Cerebellar nuclear complex (tissue), 1 donor: ENCODE measurements around the gene SNX8.

Experiments
- DNase-seq, 2 experiments: peaks; one replicate each; lab custom pipeline; 2025; lab: John Stamatoyannopoulos, UW

Gene SNX8

DNA sequence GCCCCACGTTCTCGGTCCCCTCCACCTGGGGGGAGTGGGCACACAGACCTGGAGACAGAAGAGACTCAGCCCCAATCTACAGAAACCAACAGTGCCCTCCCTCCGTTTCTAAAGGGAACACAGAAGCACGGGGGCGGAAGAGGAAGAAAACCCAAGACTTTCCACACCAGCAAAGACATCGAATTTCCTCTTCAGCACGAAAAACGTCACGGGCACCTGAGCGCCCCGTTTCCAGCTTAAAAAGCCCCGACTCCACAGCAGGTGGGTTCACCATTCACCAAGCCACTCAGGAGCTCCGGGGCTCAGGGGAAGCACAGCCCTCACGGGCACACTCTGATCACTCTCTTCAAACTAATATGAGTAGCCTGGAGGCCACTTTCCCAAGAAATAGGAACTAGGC lies 52.6 kb downstream of the SNX8 start:
- DNase-seq: no peak

DNA sequence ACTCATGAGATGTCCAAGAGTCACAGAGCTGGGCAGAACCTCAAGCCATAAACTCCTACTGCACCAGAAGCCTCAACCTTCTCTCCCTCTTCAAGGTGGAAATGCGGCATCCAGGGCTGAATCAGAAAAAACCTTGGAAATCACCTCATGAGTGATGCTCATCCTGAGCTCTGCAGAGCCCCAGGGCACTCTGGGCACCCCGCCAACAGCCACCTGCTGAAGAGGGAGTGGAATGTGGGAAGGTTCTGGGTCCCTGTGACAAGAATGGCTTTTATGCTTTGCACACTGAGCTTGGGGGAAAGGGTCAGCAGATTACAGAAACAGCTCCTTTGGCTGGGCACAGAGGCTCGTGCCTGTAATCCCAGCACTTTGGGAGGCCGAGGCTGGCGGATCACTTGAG lies 53.4 kb downstream of the SNX8 start:
- DNase-seq: no peak

DNA sequence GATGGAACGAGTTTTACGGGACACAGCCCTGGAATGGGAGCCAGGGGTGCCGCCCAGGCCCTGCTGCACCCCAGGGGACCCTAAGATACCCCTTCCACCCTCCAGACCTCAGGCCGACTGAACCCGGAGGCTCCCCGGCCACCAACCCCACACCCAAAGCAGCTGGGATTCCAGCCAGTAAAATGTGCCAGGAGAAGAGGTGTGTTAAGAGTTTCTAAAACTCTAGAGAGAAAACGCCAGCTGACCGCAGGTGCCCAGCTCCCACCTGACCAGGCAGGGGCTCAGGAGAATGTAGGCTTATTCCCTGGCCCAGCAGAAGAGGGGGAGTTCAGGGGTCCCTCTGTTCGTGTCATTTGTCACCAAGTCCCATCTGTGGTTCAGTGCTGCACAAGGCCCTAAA lies 54.8 kb downstream of the SNX8 start:
- no peak for DNase-seq

DNA sequence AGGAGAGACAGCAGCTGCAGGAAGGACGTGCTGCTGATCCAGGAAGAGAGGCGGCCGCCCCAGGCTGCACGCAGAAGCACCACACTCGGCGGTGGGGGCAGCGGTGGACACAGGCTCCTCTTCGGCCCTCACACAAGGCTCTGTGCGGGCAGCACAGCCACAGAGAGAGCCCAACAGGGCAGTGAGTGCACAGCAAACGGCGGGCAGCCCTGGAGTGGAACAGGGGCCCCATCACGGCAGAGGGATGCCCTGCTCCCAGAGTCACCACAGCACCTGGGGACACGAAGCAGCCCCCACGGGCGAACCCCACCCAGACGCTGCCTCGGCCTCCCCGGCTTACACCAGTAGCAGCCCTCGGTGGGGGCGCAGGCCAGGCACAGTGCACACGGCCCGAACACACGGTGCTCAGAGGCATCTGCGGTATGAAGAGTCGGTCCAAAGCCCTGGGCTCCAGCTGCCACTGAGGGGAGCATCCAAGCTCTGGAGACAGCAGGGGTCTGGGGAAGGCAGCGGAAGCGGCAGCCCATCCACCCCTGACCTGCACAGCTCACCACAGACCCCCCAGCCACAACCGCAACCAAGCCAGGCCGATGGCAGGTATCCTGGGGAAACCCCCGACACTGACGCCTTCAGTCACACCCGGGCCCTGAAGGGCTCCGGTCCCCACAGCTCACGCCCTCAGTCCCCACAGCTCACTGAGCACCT lies 55.4 kb downstream of the SNX8 start:
- DNase-seq: no peak

DNA sequence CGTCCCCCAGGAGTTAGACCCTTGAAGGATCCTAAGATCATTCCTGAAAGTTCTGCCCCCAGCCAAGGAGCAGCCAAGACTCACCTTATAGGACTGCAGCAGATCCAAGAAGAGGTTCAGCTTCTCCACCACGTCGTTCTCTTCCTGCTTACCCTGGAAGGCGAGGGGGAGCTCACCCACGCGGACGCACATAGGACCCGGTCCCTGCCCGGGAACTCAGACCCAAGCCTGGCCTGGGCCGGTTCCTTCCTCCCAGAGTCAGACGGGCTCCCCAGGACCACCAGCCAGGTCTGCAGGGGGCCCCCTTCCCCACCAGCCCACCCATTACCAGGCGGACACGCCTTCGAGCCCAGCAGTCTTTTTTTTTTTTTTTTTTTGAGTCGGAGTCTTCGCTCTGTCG lies 56.6 kb downstream of the SNX8 start:
- DNase-seq: no peak

DNA sequence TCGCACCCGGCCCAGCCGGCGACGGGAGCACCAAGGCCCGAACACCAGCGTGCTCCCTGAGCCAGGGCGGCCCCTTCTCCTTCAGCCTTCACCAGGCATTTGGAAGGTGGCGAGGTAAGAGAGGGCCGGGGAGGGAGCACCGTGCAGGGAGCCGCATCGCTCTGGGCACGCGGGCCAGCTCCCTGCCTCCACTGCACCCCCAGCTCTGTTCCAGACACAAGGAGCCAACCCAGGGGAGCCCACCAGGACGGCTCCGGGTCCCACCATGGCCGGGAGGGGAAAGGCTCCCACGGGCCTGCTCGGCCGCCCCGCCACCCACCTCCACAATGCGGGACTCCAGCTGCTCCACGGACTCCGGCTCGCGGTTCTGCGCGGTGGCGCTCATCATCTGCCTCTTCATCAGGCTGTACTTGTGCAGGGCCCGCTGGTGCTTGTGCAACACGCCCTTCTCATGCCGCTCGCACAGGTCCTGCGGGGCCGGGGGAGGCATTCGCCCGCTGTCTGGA lies 57.1 kb downstream of the SNX8 start:
- DNase-seq: no peak

DNA sequence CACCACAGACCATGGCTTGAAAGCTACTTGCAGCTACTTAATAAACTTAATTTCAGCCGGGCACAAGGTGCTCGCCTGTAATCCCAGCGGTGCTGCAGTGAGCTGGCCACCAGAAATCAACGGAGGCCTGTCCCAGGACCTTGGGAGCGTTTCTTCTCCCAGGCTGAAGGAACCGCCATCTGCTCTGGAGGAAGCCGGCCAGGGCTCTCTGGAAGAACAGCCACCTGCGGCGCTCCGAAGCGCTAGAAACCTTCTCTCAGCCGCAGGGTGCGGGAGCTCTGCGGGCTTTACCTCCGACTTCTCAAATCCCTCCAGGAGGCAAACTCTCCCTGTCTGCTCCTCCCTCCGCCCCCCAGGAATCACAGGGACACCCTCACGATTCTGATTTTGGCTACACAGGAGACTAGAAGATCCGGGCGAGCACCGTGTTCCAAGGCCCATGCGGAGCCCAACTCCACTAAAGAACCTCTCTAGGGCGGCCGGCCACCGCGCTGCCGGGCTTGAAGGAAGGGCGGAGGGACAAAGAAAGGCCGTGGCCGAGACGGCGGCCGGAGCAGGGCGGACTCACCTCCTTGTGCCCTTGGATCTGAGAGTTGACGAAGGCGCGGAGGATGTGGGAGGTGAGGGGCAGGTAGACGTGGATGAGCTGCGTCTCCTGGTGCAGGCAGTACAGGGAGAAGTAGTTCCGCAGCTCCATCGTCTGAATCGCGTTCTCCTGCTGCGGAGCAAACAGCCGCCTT lies 57.8 kb downstream of the SNX8 start:
- DNase-seq: peak in 1 of 2 experiments; percentile 15

DNA sequence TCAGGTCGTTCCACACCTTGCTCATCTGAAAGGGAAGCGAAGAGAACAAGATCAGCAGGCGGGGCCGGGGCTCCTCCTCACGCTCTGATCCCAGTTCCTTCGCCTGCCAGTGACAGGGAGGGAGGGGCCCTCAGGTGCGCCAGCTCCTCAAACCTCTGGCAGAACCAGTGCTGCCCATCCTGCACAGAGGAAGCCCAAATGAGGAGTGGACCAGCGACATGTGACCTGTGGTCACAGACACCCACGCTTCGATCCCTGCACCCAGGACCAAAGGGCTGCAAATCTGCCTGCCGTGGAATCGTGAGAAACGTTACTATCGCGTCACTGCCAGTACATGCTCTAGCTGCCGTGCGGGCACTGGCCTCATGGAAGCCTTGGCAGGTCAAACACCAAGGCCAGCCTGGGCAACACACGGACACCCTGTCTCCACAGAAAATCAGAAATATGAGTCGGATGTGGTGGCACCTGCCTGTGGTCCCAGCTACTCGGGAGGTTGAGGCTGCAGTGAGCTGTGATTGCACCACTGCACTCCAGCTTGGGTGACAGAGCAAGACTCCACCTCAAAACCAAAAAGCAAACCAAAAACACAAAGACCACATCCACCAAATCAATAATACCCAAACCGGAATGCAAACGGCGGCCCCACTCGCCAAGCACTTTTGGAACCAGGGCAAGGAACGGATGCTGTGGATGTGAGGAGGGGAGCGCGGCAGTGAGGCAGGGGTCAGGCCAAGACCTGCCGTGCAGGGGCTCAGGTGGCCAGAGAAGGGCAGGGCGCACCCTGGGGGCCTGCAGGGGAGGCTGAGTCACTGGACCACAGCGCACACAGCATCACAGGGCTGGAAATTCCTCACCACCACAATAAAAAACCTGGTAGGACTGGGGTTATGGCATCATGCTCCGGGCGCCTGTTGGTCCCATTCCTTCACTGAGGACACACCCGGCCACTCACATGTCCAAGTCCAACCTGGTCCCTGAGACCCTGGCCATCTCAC lies 58.8 kb downstream of the SNX8 start:
- DNase-seq: no peak

DNA sequence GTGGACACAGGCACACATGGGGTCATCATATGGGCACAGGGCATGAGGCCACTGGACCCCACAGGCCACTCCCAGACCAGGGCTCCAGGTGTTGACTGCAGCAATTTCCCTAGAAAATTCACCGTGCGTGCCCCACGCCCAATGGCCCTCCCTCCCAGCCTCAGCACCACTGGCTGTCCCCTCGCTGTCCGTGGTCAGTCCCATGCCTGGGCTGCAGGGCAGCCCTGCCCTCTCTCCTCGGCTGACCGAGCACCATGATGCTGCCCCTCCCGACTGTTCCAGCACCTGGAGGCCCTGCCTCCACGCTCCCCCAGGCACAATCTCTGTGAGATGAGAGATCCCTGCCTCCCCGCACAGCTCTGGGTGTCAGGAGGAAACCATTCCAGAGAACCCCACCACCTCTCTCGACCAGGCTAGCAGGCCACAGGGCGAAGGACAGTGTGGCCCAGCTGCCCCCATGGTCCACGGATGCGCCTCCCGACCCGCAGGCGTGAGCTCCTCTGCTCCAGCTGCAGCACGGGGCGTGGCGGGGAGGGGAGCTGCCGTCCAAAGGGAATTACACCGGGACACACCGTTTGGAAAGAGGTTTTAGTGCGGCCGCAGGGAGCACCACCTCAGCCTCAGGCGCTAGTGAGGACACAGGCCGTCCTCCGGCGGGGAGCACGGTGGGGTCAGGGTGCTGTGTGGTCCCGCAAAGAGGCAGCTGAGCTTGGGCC lies 59.7 kb downstream of the SNX8 start:
- no peak for DNase-seq

DNA sequence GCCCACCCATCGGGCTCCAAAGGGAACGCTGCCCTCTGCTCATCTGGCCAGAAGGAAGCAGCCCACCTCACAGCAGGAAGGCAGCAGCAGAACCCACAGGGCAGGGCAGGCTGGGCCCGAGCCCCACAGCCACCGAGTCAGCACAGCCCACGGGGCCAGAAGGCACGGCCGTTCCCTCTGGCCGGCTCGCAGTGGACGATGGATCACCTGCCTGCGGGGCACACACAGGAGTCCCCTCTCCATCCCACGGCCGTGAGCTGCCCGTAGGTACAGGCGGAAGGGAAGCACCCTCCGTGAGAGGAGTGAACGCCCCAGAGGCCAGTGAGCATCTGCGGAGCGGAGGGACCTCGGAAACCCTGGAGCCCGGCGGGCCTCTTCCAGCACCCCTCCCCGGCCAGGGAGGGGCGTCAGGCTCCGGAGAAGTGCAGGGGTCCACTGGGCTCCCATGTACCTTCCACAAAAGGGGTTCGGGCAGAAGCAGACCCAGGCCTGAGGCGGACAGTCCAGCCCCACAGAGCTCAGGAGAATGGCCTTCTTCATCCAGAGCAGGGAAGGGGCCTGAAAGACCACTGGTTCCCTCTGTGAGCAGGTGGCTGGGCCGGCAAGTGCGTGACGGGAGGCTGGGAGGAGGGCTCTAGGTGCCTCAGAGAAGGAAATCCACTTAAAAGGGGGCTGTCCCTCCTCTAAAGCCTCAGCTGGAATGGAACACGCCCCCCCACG lies 60.6 kb downstream of the SNX8 start:
- no peak for DNase-seq

DNA sequence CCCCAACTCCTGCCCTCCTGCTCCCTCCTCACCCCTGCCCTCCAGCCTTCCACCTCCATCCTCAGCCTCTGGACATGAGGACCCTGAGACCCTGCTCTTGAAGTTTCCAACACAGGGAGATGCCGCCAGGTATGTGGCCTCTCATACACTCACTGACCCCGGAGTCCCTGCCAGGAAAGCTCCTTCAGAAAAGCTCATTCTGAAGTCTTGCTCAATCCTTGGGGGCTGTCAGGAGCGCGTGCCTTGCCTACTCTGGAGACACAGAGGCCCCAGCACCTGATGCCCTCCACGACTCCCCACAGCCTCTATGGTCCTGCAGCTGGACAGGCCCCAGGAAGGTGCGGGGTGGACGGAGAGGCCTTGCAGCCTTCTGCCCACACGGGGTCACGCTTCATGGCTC lies 61.2 kb downstream of the SNX8 start:
- no peak for DNase-seq

DNA sequence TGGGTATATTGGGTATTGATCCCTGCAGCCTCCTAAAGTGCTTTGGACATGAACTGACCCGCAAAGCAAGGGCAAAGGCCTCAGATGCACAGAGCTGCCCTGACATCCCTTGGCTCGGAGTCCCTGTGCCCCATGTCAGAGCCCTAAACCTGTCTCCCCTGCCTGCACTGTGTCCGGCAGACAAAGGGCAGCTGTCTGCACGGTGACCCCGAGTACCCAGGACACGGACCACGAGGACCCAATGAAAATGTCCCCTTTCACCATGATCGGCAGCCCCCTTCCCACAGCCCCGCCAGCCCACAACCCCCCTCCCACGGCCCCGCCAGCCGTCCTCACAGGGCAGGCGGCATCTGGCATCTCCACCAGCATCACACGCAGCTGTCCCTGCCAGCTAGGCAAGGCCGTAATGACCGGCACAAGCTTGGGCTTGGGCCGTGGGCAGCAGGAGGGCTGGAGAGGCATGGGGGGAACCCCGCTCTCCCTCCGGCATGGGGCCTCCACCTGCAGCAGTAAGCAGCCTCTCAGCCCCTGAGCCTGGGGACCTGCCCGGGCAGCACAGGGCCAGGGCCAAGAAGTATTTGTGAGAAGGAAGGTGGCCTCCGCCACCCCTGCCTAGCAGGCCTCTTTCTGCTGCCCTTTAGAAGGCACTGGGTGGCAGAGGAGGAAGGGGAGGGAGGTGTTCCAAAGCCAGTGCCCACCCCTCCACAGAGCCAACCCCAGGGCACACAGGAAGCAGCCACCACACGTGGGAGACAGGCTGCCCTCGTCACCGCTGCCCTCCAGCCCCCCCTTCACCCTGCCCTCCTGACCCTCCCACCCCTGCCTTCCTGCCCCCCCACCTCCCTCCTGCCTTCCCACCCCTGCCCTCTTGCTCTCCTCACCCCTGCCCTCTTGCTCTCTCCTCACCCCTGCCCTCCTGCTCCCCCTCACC lies 62.1 kb downstream of the SNX8 start:
- no peak for DNase-seq

DNA sequence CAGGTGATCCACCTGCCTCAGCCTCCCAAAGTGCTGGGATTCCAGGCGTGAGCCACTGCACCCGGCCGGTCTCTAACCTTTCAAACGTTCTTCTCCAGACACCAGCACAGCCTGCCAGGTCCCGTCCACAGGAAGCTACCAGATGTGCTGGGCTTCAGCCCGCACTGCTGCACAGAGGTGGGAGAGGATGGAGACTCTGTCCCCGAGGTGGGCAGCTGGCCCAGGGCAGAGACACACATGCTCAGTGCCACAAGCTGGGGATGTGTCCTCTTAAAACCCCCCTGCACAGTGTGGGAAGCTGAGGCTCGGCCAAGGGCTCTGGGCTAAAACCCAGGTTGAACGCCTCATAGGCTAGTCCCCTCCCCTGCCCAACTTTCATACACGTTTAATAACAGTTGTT lies 62.9 kb downstream of the SNX8 start:
- DNase-seq: no peak

DNA sequence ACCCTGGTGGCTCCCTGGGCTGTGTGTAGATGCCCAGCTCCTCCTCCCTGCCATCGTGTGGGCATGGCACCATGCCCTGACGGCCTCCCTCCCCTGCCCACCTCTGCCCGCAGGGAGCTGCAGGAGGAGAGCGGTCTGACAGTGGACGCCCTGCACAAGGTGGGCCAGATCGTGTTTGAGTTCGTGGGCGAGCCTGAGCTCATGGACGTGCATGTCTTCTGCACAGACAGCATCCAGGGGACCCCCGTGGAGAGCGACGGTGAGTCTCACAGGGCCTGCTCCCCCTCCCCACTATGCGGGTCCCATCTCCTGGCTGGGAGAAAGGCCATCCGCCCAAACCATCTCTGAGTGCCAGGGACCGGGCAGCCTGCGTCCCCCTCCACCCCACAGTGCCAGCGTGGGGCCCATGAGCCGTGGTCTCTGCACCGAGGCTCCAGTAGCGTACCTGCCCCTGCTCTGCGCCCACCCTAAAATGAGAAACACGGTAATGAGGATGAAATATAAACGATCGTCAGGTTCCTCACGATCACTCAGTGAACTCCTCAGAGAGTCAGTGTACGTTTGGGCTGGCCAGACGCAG lies 64.4 kb downstream of the SNX8 start:
- no peak for DNase-seq

DNA sequence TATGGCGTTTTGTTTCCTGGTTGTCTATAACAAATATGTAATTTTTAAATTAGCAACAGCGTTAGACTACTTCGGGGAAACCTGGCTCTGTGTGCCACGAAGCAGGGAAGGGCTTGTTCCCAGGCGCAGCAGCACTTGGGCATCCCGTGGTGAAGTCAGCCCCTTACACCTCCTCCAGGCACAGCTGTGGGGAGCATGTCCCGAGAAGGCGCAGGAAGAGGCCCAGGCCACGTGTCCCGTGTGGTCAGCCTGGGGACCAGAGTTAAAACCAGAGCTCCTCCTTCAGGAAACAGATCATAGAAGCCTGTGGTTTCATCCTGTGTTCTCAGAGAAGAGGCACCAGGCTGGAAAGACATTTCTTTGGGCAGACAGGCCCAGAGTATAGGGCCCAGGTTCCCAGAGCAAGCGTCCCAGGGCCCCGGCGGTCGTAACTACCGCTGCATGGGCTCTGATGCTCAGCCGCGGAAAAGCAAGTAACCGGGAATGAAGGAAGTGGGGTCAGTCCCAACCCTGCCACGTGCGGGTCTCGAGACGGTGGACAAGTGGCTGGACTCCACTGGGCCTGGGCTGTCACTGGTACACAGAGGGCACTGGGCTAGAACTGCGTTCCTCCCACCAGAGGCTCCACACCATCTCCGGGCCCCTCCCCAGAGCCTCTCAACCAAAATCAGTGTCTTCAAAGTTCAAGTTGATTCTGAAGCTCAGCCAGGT lies 65.1 kb downstream of the SNX8 start:
- DNase-seq: no peak

DNA sequence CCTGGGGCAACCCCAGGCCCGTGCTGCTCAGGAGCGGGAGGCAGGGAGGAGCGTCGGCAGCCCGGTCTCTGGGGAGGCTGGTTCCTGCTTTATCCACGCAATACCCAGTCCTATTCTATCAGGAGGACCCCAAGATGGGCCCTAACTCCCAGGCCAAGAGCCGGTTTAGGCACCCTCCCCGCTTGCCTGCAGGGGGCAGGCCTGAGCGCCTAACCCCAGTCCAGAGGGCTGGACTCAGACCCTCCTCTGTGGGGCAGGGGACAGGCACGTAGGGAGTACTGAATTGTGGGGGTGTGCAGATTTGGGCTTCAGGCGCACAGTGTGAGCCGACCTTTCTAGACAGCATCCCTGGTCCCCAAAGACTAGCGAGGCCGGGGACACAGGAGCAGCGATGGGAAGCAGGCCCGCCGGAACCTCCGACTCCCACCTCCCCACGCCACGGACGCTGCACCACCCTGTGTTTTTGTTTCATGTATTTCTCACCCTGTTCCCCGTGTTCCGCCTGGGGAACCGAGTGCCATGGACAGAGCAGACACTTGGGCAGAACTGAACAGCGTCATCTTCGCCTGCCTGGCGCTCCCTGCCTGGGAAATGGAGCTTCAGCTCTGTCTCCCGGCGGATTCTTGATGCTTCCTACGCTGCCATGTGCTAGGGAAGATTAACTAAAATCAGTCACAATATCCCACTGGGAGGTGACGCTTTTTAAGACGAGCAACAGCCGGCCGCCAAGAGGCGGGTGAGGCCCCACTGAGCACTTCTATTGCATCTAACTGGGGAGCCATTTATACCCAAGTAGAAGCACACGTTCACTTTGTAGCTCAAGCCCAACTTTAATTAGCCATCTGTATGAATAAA lies 66.9 kb downstream of the SNX8 start:
- no peak for DNase-seq

DNA sequence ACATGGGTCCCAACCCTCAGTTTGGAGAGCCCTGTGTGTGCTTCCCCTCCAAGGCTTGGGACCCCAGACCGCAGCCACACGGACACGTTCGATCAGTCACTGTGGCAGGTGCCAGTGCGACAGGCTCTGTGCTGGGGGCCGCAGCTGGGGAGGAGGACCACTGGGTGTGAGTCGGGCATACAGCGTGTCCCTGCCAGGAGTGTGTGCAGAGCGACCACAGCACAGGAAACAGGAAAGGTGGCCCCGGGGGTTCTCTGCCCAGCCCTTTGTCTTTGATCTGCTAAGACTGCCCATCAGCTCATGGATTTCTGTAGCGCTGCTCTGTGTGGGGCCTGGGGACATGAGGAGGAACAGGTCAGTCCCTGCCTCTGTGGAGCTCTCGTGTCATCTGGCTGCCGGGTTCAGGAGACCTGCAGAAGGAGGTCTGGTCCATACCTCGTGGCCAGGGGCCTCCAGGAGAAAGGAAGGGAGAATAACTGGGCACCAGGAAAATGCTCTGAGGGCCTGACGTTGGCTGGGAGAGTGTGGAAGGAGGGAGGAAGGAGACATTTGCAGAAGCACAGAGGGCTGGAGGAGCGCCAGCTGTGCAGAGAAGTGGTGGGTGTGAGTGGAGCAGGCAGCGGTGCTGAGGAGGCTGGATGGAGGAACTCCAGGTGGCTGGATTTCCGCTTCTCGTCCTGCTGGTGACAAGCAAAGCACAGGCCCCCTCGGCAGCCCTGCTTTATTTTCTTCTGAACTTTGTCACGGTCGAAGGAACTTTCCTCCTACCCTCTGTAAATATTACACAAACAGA lies 68.2 kb downstream of the SNX8 start:
- no peak for DNase-seq
